Panc1 (cell line): ENCODE measurements around the gene ZFHX3. TPM values are rescaled to one million over a fixed set of nuclear protein-coding genes. Genes with fewer than 3 reads are reported as not detected.

Experiments
- ATAC-seq: fragments of 200-7000 bp; cut with Tn5 transposase; 2 replicates; pipeline ENCODE4 v1.9.1; 2020; ENCODE audit warnings: mild to moderate bottlenecking, moderate library complexity
- BruUV-seq: library from RNA; stranded (reverse); fragments of 400-500 nt; replicated peaks from 2 replicates; lab custom pipeline; 2021; lab: Mats Ljungman, UMichigan
- CTCF ChIA-PET: fragments of 300-600 bp; sonication (Branson Sonifier 250); formaldehyde crosslinking; loops from one replicate; lab custom pipeline; 2022; ENCODE audit warnings: antibody characterized with exemption; lab: Charles Lee
- POLR2A ChIA-PET: fragments of 300-600 bp; sonication (Branson Sonifier 250); formaldehyde crosslinking; loops from one replicate; lab custom pipeline; 2022; ENCODE audit warnings: antibody characterized with exemption; lab: Charles Lee
- DNase-seq: peaks from one replicate; pipeline ENCODE4 v3.0.0-alpha.2; 2010; ENCODE audit warnings: low read depth, low spot score
- H3K27ac ChIP-seq: 2 replicates; pipeline ENCODE4 v1.5.1; 2011; ENCODE audit warnings: mild to moderate bottlenecking, low read length, inconsistent platforms
- H3K27me3 ChIP-seq: fragments of 200-500 bp; sonication (Bioruptor generic); 2 replicates; pipeline ENCODE4 v1.6.0; 2014; ENCODE audit warnings: low read length, inconsistent platforms; ENCODE audit not compliant: control insufficient read depth, insufficient read depth
- H3K36me3 ChIP-seq: fragments of 200-500 bp; sonication (Bioruptor generic); 2 replicates; pipeline ENCODE4 v1.5.1; 2014; ENCODE audit warnings: inconsistent platforms, mild to moderate bottlenecking, low read length, moderate library complexity; ENCODE audit not compliant: control insufficient read depth, insufficient read depth
- H3K4me1 ChIP-seq: 2 replicates; pipeline ENCODE4 v1.5.1; 2011; ENCODE audit warnings: inconsistent platforms, mild to moderate bottlenecking, low read length, moderate library complexity; ENCODE audit not compliant: control insufficient read depth, insufficient read depth
- H3K4me3 ChIP-seq, 2 experiments: 2 replicates each; pipeline ENCODE4 v1.5.1; 2011 to 2012; ENCODE audit warnings: low read depth in 2 of 2, low read length in 2 of 2, mild to moderate bottlenecking in 2 of 2, inconsistent platforms in 1 of 2, moderate library complexity in 1 of 2
- H3K9me3 ChIP-seq: fragments of 200-500 bp; sonication (Bioruptor generic); 2 replicates; pipeline ENCODE4 v1.5.1; 2014; ENCODE audit warnings: low read depth, mild to moderate bottlenecking, inconsistent platforms, low read length, moderate library complexity; ENCODE audit not compliant: control insufficient read depth, insufficient read depth
- POLR2AphosphoS5 ChIP-seq: IDR thresholded peaks from 2 replicates; pipeline ENCODE4 v1.6.1; 2012; ENCODE audit warnings: mild to moderate bottlenecking, low read depth, low read length, moderate library complexity
- SIN3A ChIP-seq: IDR thresholded peaks from 2 replicates; pipeline ENCODE4 v1.6.1; 2012; ENCODE audit warnings: low read depth, mild to moderate bottlenecking, low read length, moderate library complexity, borderline replicate concordance; ENCODE audit not compliant: insufficient read depth
- TCF7L2 ChIP-seq: IDR thresholded peaks from 2 replicates; pipeline ENCODE4 v1.6.1; 2011; ENCODE audit warnings: mild to moderate bottlenecking, low read depth, low read length, inconsistent platforms
- in situ Hi-C: cut with HindIII; loops from 2 replicates; pipeline ENCODE4 v1.10.0; 2016; ENCODE audit warnings: low sequenced_read_pairs, low pct_unique_long_range_greater_than_20kb
- intact Hi-C: fragments of 100-400 bp; cut with micrococcal nuclease; formaldehyde crosslinking; loops from one replicate; pipeline ENCODE4 v1.10.0; 2022; ENCODE audit not compliant: unreplicated experiment
- total RNA-seq: library from RNA; stranded (reverse); gene quantifications from one replicate; pipeline ENCODE4 v1.2.1, GENCODE V29; 2021; ENCODE audit not compliant: unreplicated experiment
- TF ChIP-seq, protein P1 (sequence below), 2 experiments: IDR thresholded peaks; 2 replicates each; pipeline ENCODE4 v1.6.1; 2011 to 2012; ENCODE audit warnings: low read depth in 2 of 2, control low read depth in 1 of 2, low read length in 1 of 2, mild to moderate bottlenecking in 1 of 2, moderate library complexity in 1 of 2; ENCODE audit not compliant: insufficient read depth in 1 of 2
- TF ChIP-seq, protein P2 (sequence below): fragments of 450-650 bp; IDR thresholded peaks from 2 replicates; pipeline ENCODE4 v1.5.1; 2017; ENCODE audit warnings: mild to moderate bottlenecking

ZFHX3 gene
- total RNA-seq, 1 experiment from 2014 or later, result 7.1 TPM

GRCh38 chr16:72901000-72901627, 146.8 kb downstream of the ZFHX3 start:
- no TSS peak for BruUV-seq
- ChIA-PET POLR2A (no interaction called here), CTCF (no interaction called here)
- intact Hi-C loops (no loop called here), in situ Hi-C loops (no loop called here)
- TF ChIP-seq TCF7L2 (no peak), POLR2AphosphoS5 (no peak), SIN3A (no peak)
- TF ChIP-seq, protein P1, sequence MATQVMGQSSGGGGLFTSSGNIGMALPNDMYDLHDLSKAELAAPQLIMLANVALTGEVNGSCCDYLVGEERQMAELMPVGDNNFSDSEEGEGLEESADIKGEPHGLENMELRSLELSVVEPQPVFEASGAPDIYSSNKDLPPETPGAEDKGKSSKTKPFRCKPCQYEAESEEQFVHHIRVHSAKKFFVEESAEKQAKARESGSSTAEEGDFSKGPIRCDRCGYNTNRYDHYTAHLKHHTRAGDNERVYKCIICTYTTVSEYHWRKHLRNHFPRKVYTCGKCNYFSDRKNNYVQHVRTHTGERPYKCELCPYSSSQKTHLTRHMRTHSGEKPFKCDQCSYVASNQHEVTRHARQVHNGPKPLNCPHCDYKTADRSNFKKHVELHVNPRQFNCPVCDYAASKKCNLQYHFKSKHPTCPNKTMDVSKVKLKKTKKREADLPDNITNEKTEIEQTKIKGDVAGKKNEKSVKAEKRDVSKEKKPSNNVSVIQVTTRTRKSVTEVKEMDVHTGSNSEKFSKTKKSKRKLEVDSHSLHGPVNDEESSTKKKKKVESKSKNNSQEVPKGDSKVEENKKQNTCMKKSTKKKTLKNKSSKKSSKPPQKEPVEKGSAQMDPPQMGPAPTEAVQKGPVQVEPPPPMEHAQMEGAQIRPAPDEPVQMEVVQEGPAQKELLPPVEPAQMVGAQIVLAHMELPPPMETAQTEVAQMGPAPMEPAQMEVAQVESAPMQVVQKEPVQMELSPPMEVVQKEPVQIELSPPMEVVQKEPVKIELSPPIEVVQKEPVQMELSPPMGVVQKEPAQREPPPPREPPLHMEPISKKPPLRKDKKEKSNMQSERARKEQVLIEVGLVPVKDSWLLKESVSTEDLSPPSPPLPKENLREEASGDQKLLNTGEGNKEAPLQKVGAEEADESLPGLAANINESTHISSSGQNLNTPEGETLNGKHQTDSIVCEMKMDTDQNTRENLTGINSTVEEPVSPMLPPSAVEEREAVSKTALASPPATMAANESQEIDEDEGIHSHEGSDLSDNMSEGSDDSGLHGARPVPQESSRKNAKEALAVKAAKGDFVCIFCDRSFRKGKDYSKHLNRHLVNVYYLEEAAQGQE (IDR thresholded peaks at IDR 0.05; ENCODE audit: insufficient read depth in 1 of 2, low read depth in 2 of 2, low read length in 1 of 2), result no peak
- TF ChIP-seq, protein P2, sequence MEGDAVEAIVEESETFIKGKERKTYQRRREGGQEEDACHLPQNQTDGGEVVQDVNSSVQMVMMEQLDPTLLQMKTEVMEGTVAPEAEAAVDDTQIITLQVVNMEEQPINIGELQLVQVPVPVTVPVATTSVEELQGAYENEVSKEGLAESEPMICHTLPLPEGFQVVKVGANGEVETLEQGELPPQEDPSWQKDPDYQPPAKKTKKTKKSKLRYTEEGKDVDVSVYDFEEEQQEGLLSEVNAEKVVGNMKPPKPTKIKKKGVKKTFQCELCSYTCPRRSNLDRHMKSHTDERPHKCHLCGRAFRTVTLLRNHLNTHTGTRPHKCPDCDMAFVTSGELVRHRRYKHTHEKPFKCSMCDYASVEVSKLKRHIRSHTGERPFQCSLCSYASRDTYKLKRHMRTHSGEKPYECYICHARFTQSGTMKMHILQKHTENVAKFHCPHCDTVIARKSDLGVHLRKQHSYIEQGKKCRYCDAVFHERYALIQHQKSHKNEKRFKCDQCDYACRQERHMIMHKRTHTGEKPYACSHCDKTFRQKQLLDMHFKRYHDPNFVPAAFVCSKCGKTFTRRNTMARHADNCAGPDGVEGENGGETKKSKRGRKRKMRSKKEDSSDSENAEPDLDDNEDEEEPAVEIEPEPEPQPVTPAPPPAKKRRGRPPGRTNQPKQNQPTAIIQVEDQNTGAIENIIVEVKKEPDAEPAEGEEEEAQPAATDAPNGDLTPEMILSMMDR, result no peak
- DNase-seq (no peak), ATAC-seq (no peak)
- no peaks in the 10 kb centered on the region for H3K36me3 ChIP-seq
- H3K27me3 ChIP-seq, result no peaks in the 10 kb centered on the region
- H3K27ac ChIP-seq, result no peak overlapping the region
- H3K4me3 ChIP-seq, result no peak overlapping the region
- H3K4me1 ChIP-seq, result no peaks in the 10 kb centered on the region
- H3K9me3 ChIP-seq, result no peaks in the 10 kb centered on the region

DNA sequence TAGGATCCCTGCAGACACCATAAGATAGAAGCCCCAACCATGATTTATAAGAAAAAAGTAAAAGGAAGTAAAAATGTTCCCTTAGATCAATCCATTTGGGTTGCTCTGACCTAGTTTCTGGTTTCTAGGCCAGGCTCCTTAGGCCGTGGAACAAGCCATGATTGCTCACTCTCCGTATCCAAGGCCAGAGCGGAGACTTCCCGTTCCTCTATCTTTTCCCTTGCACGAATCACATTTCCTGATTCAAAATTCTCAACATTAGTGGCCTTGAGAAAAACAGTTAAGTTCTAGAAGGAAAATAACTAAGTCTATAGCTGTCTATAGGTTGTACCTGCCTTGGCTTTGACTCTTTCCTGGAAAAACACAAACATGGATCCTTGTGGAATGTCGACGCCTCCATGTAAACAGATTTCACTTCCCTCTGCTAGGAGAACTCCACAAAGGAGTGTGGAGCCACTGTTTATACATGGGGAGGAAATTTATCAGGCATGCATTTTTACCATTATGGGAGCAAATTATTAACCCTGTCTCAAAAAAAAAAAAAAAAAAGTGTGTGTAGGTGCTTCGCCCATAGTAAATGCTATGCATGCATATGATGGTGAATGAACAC, 149.6 kb downstream of the ZFHX3 start:
- DNase-seq (no peak), ATAC-seq (no peak)
- Histone ChIP-seq H3K36me3 (no peaks in the 10 kb centered on the region), H3K4me3 (no peak overlapping the region), H3K9me3 (no peaks in the 10 kb centered on the region), H3K27me3 (no peaks in the 10 kb centered on the region), H3K27ac (no peak overlapping the region), H3K4me1 (no peaks in the 10 kb centered on the region)
- intact Hi-C loops (no loop called here), in situ Hi-C loops (no loop called here)
- ChIA-PET CTCF (no interaction called here), POLR2A (no interaction called here)
- no TSS peak for BruUV-seq
- no peak for TF ChIP-seq SIN3A
- no peak for TF ChIP-seq TCF7L2
- no peak for TF ChIP-seq POLR2AphosphoS5
- TF ChIP-seq, protein P1 (IDR thresholded peaks at IDR 0.05; ENCODE audit: insufficient read depth in 1 of 2, low read depth in 2 of 2, low read length in 1 of 2), result no peak
- TF ChIP-seq, protein P2, result no peak
